K562 (cell line): ENCODE results near the gene MACROD2.

Source experiments
- CBX2 ChIP-seq: fragments of 200-600 bp; sonication (generic); IDR thresholded peaks from one replicate; pipeline ENCODE4 v1.6.1; 2012; ENCODE audit warnings: mild to moderate bottlenecking, low read length, inconsistent platforms; ENCODE audit not compliant: insufficient read depth, poor library complexity, severe bottlenecking
- EZH2 ChIP-seq: IDR thresholded peaks from 2 replicates; pipeline ENCODE4 v1.6.1; 2012; ENCODE audit warnings: low read depth, mild to moderate bottlenecking, inconsistent platforms, low read length, borderline replicate concordance
- TAF1 ChIP-seq: IDR thresholded peaks from 2 replicates; pipeline ENCODE4 v1.6.1; 2011; ENCODE audit warnings: mild to moderate bottlenecking, low read length, moderate library complexity; ENCODE audit not compliant: insufficient read depth, control insufficient read depth, severe bottlenecking; ENCODE audit errors: extremely low read depth
- ZNF3 ChIP-seq: fragments of 250-450 bp; sonication (Bioruptor Pico); IDR thresholded peaks from 2 replicates; pipeline ENCODE4 v1.5.0; 2021; ENCODE audit warnings: mild to moderate bottlenecking, moderate library complexity
- TF ChIP-seq, protein P1 (sequence below), 3 experiments: IDR thresholded peaks in 2 of 3; conservative IDR thresholded peaks in 1 of 3; 2 replicates each; pipeline ENCODE4 v1.5.1; 2011 to 2012; ENCODE audit warnings: low read length in 3 of 3, mild to moderate bottlenecking in 3 of 3, control low read depth in 2 of 3, improper control_type of control experiment in 1 of 3, inconsistent platforms in 1 of 3, low read depth in 1 of 3, mixed read lengths in 1 of 3, moderate library complexity in 1 of 3; ENCODE audit not compliant: insufficient read depth in 2 of 3

- TF ChIP-seq EZH2: no peak
- no peak for TF ChIP-seq TAF1
- TF ChIP-seq CBX2: no peak
- no peak for TF ChIP-seq ZNF3 (CRISPR knock-in tag)
- TF ChIP-seq, protein P1, sequence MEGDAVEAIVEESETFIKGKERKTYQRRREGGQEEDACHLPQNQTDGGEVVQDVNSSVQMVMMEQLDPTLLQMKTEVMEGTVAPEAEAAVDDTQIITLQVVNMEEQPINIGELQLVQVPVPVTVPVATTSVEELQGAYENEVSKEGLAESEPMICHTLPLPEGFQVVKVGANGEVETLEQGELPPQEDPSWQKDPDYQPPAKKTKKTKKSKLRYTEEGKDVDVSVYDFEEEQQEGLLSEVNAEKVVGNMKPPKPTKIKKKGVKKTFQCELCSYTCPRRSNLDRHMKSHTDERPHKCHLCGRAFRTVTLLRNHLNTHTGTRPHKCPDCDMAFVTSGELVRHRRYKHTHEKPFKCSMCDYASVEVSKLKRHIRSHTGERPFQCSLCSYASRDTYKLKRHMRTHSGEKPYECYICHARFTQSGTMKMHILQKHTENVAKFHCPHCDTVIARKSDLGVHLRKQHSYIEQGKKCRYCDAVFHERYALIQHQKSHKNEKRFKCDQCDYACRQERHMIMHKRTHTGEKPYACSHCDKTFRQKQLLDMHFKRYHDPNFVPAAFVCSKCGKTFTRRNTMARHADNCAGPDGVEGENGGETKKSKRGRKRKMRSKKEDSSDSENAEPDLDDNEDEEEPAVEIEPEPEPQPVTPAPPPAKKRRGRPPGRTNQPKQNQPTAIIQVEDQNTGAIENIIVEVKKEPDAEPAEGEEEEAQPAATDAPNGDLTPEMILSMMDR (IDR thresholded peaks at IDR 0.05 in 2 of 3, conservative IDR thresholded peaks at IDR 0.05 in 1 of 3; ENCODE audit: insufficient read depth in 2 of 3, low read depth in 1 of 3, low read length in 3 of 3): no peak
Observed at GRCh38 chr20:14413835-14414234, 418.5 kb downstream of the MACROD2 start.
